ENCODE data around the gene CSTPP1.

CSTPP1 gene

GRCh38 chr11:47179655-47179991 is 243.1 kb downstream of the CSTPP1 start:
- Histone ChIP-seq H3K4me3 (ENCODE audit: low read depth, low read length) (no peak overlapping the region), H3K27me3 (replicated peaks) (no peaks in the 10 kb centered on the region), H3K36me3 (replicated peaks) (peaks cover 14% of the 10 kb centered on the region), H3K27ac (no peak overlapping the region)
- DNase-seq = peak; percentile 25
- TF ChIP-seq CTCF (IDR thresholded peaks at IDR 0.05; ENCODE audit: low read depth, low read length, missing control alignments) = peak; percentile 82
- in situ Hi-C loops (cut with HindIII; ENCODE audit: low pct_ligation_motif_present, low sequenced_read_pairs) = no loop called here

- no peak for DNase-seq
- TF ChIP-seq CTCF (IDR thresholded peaks at IDR 0.05; ENCODE audit: low read depth, low read length, missing control alignments) = no peak
- Histone ChIP-seq H3K4me3 (ENCODE audit: low read depth, low read length) (no peak overlapping the region), H3K27ac (no peak overlapping the region), H3K36me3 (replicated peaks) (peaks cover 10% of the 10 kb centered on the region), H3K27me3 (replicated peaks) (no peaks in the 10 kb centered on the region)
- in situ Hi-C loops (cut with HindIII; ENCODE audit: low pct_ligation_motif_present, low sequenced_read_pairs) = no loop called here
Measured at GRCh38 chr11:47180006-47180787, 243.6 kb downstream of the CSTPP1 start.

- no peak for DNase-seq
- TF ChIP-seq CTCF (IDR thresholded peaks at IDR 0.05; ENCODE audit: low read depth, low read length, missing control alignments) = no peak
- Histone ChIP-seq H3K36me3 (replicated peaks) (peaks cover 10% of the 10 kb centered on the region), H3K27me3 (replicated peaks) (no peaks in the 10 kb centered on the region), H3K27ac (no peak overlapping the region), H3K4me3 (ENCODE audit: low read depth, low read length) (no peak overlapping the region)
- in situ Hi-C loops (cut with HindIII; ENCODE audit: low pct_ligation_motif_present, low sequenced_read_pairs) = no loop called here
Measured at GRCh38 chr11:47181271-47181670, 244.7 kb downstream of the CSTPP1 start.

- Histone ChIP-seq H3K27ac (no peak overlapping the region), H3K27me3 (replicated peaks) (no peaks in the 10 kb centered on the region), H3K36me3 (replicated peaks) (peaks cover 7% of the 10 kb centered on the region), H3K4me3 (ENCODE audit: low read depth, low read length) (no peak overlapping the region)
- DNase-seq = no peak
- in situ Hi-C loops (cut with HindIII; ENCODE audit: low pct_ligation_motif_present, low sequenced_read_pairs) = no loop called here
- no peak for TF ChIP-seq CTCF (IDR thresholded peaks at IDR 0.05; ENCODE audit: low read depth, low read length, missing control alignments)
Measured at GRCh38 chr11:47182380-47182779, 245.8 kb downstream of the CSTPP1 start.

- Histone ChIP-seq H3K27me3 (replicated peaks) (no peaks in the 10 kb centered on the region), H3K36me3 (replicated peaks) (peaks cover 7% of the 10 kb centered on the region), H3K4me3 (ENCODE audit: low read depth, low read length) (no peak overlapping the region), H3K27ac (no peak overlapping the region)
- TF ChIP-seq CTCF (IDR thresholded peaks at IDR 0.05; ENCODE audit: low read depth, low read length, missing control alignments) = no peak
- in situ Hi-C loops (cut with HindIII; ENCODE audit: low pct_ligation_motif_present, low sequenced_read_pairs) = no loop called here
- DNase-seq = no peak
Measured at GRCh38 chr11:47183031-47183856, 246.7 kb downstream of the CSTPP1 start.

All from brain microvascular endothelial cell (primary cell).